Stimulated activated CD4-positive, alpha-beta T cell treated with anti-CD3 and anti-CD28 coated beads, Interleukin-4, amount 100 ng/mL, for 48 hours (primary cell): ENCODE results near the gene ASPG.
A peak's percentile ranks its signal among the peaks of the same experiment; 100 is the strongest.

Source experiments
- DNase-seq, 2 donors: peaks; one replicate each; pipeline ENCODE4 v3.0.0-alpha.2; 2020; ENCODE audit warnings: low read depth in 2 of 2

ASPG gene

DNA sequence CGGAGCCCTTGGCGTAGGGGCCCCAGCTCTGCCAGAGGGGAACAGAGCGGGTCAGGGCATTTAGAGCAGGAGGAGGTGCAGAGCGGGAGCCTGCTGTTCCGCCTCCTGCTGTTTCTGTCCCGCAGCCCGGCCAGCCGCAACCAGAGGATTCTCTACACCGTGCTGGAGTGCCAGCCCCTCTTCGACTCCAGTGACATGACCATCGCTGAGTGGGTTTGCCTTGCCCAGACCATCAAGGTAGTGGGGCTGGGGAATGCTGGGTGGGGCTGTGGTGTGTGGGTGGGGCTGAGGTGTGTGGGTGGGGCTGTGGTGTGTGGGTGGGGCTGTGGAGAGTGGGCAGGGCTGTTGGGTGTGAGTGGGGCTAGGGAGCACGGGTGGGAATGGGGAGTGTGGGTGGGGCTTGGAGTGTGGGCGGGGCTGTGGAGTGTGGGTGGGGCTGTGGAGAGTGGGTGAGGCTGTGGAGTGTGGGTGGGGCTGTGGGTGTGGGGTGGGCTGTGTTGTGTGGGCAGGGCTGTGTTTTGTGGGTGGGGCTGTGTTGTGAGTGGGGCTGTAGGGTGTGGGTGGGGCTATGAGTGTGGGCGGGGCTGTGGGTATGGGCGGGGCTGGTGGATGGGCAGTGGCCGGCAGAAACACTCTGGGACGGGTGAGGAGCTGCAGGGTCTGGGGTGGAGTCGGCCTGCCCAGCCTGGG is 8.0 kb downstream of the ASPG start:
- DNase-seq = no peak

DNA sequence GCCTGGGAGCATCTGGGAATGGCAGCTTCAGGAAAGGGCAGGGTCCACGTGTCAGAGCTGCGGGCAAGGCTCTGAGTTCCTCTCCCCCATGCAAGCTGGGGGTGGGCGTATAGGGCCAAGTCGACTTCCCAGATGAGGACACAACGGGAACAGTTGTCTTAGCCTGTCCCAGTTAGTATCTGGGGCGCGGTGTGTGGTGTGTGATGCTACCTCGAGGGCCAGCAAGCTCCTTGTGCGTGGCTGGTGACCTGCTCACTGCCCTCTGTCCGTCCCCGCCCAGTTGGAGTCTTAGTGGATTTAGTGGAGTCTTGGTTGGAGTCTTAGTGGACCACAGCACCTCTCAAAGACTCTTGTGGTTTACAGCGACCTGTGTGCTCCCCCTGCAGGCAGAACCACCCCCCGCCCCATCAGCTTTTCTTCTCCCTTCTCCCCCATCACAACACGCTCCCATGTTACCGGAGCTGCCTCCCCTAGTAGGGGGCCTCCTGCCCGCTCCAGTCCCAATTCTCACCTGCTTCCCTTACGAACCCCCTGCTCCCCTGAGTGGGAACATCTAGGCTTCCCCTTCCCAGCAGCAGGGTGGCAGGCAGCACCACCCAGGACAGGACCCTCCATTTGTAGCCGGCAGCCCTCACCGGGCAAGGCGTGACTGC is 8.7 kb downstream of the ASPG start:
- DNase-seq = no peak

DNA sequence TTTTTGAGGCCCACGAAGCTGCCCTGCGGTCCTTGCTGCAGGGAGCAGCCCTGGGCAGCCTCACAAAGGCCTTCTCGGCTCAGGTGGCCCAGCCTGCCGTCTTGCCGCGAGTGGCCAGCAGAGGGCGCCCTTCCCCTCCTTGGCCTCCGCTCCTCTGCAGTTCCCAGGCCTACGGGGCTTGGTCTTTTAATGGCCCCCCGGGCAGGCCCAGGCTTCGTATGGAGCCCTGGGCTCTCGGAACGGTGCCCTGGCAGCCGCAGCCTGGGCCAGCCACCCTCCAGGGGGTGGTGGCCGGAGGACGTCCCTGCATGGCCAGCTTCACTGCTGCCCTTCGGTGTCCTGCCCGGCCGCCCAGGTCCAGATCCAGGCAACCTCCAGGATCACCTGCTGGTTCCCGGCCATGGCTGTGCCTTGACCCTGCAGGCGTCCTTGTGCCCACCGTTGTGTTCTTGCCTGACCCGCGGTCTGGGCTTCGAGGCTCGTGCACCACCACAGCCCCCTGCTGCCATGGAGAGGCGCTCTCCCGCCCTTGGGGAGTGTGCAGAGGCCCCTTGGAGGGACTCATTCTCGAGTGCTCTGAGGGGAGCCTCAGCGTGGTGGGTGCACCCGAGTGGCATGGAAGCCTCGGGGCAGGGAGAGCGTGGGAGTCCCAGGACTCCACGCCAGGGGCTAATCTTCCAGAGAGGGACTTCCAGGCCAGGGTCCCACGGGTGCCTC is 9.4 kb downstream of the ASPG start:
- peak; percentile 66 to 90 for DNase-seq

DNA sequence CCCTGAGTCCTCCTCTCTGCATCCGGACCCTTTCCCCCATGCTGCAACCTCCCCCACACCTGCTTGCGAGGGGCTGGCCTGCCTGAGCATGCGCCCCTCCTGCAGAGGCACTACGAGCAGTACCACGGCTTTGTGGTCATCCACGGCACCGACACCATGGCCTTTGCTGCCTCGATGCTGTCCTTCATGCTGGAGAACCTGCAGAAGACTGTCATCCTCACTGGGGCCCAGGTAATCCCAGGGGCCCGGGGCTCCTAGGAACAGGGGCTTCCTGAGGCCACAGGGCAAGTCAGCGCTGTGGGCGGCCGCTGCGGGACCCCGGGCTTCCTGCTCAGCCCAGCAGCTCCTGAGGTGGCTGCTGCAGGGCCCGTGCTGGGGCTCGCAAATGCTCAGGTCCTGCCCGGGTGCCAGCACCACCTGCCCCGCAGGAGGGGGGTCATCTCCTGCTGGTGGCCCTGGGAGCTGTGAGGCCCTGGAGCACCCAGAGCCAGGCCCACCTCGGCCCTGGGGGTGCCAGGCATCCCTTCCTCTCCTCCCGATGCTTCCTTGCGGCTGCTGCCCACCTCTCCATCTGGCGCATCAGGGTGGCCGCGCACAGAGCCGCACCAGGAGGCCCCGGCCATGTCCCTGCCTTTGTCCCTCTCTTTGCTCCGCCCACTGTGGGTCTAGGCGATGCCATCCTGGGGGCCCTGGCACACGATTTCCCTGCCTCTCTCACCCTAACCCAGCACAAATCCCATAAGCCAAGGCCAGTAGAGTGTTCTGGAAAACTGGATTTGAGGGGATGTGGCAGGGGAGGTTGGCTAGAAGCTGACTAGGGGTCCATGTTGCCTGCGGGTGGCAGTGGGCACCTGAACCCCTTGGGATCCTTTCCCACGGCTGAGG is 10.2 kb downstream of the ASPG start:
- DNase-seq = no peak

DNA sequence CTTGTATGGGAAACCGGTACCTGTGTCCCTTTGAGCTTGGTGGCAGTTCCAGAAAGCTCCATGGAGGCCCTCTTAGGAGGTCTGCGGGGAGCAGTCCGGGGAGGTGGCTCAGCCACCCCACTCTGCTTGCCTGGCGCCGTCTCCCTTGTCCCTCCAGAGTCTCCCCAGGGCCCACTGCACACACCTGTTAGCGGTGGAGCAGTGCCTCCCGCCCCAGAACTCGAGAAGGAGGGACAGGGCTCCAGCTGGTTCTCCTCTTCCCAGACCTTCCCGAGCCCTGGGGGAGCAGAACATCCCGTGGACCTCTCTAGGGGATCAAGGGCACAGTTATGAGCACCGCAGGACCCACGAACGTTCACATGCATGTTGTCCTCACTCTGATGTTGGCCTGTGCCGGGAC is 10.8 kb downstream of the ASPG start:
- DNase-seq = no peak

DNA sequence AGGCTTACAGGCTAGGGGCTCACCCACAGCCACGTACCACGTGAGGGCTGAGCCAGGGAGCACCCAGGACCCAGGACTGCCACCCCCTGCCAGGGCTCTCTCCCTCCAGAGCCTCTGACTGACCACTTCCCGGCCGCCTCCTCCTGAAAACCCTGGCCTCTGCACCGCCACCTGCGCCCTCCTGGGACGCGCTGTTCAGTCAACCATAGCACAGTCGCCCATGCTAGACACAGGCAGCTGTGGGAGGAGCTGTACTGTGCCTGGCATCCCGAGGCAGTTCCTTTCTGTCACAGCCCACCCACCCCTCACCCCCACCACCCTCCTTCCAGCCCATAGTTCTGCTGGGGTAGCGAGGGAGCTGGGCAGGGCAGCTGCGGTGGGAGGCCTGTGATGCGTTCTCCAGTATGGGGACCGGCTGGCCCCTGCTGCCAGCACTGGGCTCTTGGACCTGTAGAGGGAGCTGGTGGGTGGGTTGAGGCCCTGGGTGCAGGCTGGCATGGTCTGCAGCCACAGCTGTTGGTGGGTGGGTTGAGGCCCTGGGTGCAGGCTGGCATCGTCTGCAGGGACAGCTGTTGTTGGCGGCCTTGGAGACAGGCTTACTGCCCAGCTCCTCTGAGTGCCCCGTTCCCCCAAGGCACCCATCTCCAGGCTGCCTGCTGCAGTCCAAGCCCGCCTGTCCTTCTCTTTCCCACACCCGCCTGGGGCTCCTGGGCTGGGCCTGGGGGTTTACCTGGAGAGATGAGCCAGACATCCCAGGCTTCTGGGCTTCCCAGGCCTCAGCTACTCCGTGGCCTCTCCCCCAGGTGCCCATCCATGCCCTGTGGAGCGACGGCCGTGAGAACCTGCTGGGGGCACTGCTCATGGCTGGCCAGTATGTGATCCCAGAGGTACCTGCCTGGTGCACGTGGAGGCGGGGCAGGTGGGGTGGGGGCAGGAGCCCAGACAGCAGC is 11.5 kb downstream of the ASPG start:
- no peak for DNase-seq

DNA sequence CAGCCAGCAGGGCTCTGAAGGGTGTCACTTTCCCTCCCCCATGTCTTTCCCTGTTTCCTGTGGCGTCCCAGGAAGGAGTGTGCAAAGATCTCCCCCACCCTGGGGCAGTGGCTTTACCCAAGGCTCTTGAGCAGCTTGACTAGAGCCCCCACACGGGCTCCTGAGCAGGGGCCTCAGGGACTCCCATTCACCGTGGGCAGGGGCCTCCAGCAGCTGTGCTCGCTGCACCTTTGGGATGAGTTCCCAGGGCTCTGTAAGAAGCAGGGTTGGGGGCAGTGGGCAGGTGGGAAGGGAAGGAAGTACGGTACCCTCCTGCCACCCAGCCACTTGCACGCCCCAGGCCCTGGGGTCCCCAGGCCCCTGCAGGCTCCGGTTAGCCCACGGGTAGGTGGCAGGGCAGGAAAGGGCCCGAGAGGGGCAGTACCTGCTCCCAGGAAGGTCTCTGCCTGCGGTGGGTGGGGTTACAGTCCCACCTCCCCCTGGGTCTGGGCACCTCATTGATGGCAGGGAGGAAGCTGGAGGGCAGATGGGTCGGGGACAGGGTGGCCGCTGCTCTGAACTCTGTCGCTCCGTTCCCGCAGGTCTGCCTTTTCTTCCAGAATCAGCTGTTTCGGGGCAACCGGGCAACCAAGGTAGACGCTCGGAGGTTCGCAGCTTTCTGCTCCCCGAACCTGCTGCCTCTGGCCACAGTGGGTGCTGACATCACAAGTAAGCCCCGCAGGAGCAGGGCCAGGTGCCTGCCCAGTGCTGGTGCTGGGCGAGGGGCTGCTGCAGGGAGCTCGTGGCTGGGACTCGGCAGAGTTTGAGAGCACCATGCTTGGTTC is 13.0 kb downstream of the ASPG start:
- DNase-seq = no peak

DNA sequence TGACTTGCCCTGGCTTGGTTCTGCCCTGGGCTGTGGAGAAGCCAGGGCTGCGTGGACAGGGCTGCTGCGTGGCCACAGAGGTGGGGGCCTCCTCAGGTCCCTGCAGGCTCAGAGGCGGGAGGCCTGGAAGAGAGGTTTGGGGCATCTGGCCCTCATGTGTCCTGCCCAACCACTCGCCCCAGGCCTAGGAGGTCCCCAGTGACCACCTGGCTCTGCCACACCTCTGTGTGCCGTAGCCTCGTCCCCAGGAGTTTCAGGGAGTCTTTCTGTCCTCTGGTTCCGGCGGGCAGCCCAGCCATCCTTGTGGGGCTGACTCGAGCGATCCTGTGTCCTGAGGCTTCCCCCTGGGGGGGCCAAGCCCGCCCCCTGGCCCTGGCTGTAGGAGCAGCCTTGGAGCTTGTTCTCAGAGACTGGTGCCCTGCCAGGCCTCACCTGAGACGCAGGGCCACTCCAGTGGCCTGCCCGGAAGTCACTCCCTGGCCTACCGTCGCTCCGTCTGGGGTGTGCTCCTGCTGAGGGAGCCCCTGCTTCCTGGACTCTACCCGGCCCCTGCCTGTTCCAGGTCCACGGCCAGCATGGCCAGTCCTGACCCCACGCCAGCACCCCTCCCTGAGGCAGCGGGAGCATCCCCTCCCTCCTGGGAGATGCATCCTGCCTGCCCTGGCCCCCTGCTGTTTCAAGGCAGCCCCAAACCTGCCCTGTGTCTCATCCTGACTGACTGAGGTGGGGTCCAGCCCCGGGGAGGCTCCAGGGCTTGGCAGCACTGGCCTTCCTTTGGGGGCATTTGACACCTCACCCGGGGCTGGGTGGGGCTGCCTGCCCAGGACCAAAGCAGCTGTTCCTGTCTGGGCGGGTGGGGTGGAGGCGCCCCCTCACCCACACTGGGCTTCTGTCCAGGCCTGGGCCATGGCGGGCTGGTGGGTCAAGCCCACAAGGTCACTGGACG is 13.9 kb downstream of the ASPG start:
- DNase-seq = no peak

DNA sequence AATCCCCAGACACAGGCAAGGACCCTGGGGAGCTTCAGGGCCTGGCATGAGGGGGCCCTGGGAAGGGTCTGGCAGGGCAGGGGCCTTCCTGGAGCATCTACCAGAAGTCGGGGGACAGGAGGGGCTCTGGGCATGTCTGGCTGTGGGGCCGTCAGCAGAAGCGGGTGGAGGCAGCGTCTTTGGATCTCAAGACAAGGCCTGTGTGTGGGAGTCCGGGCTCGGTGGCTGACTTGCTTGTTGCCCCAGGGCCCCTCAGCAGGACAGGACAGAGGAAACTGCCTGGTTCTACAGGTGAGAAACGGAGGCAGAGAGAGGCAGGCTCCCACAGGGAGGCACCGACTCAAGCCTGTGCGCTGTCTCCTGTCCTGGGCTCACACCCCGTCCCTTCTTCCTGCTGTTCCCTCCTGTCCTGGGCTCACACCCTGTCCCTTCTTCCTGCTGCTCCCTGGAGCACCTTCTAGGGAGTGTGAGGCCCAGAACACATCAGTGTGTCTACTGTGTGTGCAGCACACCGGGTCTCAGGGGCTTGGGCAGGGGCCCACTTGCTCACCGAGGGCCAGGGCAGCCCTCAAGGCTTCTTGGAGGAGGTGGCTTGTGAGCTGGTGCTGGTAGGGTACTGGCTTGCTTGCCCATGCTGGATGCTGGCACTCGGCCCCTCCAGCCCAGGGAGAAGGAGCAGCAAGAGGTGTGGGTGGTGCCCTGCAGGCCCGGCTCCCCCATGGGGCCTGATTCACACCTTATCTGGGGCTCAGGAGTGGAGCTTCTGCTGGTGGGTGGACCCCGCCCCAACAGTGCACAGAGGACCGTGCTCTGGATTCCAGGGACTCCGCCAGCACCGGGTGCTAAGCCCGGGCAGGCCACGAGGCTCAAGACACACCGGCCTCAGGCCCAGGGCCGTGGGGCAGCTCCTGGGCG is 14.9 kb downstream of the ASPG start:
- no peak for DNase-seq

DNA sequence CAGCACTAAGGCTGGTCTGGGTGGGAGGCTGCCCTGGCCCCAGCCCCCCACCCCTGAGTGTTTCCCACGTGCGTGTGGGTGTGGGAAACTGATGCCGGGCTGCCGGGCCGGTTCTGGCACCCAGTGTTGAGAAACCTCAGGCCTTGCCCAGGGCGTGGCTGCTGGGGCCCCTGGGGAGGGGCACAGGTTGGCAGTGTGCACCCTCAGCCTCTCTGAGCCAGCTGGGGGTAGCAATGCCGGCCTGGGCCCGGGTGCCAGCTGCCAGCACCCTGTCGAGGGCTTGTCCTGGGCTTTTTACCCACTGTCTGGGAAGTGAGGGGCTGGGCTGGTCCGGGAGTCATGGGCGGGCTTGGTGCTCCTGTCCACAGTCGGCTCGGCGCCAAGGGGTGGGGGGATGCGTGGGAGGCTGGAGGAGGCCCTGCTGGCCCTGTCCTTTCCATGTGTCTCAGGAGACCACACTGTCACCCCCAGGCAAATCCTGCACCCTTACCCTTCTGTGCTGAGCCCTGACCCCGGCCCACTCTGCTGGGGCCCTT is 15.7 kb downstream of the ASPG start:
- DNase-seq = no peak

DNA sequence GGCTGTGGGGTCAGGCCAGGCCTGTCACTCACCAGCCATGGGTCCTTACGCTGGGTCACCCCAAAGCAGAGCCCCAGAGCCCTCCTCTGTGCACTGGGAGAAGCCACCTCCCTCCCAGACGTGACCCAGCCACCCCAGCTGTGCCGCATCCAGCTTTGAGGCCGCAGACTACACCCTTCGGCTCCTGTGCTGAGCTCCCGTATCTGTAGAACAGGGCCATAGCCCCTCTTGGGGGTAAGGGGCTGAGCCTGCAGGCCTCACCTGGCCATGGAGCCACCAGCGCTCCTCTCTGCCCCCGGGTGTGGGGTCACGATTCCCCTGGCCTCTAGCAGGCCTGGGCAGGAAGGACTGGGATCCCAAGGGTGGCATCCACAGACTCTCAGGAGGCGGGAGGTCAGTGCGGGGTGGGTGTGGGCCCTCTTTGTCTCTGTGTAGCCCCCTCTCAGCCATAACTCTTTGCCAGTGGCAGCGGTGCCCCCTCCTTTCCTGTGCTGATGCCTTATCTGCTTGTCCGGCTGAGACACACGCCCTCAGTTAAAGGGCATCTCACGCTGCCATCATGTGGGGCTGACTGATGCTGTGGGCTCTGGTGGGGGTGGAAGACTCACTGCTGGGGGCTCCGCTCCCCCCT is 16.3 kb downstream of the ASPG start:
- DNase-seq = no peak

DNA sequence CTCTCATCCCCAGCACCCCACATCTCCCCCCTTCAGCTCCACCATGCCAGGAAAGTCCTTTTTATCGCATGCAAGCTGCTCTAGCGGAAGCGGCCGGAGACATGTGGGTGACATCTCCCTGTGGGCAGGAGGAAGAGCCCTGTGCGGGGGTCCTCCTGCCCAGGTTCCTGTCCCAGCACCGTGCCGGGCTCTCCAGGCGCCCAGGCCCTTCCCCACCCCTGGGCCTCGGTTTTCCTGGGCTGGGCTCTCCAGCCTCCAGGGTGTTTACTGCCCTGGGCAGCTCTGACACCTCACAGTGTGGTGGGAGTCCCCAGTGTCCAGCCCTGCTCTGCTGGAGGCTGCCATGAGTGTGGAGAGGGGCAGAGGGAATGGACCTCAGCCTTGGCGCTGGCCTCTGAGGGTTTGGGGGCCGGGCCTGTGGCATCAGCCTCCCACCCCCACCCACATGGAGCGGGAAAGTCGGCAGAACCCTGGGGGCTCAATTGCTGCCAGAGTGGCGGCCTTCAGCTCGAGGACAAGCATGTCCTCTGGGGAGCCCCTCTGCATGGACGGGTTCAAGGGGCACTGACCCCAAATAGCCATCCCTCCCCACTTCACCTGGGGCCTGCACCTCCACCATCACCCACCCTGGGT is 16.9 kb downstream of the ASPG start:
- DNase-seq = no peak

DNA sequence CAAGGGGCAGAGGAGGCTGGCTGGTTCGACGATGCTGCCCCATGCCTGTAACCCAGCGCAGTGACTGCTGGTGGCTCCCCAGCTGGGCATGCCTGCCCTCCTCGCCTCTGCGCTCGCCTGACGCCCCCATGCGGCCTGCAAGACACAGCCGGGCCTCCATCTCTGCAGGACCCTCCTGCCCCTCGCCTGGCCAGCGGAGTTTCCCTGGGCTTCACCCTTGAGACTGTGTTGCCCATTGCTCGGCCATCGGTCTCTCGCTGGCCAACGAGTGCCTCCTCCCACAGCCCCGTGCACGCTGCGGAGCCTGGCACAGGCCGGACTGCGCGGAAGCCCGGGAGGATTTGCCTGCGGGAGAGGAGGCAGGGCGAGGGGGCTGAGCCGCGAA is 17.6 kb downstream of the ASPG start:
- DNase-seq = no peak

DNA sequence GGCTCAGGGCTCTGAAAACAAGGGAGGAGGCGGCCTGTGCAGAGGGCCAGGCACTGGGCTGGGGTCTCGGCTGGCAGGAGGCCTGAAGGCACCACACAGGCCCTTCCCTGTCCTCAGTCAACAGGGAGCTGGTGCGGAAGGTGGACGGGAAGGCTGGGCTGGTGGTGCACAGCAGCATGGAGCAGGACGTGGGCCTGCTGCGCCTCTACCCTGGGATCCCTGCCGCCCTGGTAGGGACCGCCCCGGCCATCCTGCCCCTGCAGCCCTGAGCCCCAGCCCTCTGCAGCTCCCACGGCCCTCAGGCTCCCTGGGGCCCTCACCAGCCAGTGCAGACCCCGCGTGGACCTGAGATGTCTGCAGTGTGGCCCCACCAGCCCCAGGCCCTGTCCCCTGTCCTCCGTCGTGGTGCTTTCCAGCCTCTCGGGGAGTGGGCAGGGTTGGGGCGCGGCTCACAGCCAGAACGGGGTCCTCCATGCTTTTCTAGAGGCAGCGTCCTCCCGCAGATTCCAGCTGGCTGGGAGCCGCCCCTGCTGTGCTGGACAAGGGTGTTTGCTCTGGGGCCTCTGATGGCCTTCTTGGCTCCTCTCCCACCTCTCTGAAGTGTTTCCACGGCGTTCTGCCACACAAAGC is 18.1 kb downstream of the ASPG start:
- no peak for DNase-seq

DNA sequence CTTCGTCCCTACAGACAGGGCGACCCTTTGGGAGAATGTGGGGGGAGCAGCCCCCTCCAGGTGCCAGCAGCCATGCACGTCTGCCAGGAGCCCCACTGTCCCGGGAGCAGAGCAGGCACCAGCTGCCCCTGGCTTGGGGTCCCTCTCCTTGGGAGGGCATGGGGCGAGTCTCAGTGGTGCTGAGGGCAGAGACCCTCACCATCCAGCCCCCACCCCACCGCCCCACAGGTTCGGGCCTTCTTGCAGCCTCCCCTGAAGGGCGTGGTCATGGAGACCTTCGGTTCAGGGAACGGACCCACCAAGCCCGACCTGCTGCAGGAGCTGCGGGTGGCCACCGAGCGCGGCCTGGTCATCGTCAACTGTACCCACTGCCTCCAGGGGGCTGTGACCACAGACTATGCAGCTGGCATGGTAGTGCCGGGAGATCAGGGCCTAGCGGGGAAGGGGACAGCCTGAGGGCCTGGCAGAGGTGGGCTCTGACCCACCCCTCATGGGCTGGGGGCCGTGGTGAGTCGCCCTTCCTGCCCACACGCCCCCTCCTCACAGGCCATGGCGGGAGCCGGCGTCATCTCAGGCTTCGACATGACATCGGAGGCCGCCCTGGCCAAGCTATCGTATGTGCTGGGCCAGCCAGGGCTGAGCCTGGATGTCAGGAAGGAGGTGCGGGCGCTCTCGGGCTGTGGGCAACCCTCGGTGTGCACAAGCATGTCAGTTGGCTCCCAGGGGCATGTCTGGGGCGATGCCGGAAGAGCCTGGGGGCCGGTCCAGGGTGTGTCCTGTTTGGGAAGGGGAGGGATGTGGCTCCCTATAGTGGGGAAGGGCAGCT is 18.8 kb downstream of the ASPG start:
- no peak for DNase-seq
